Measurements from ENCODE around the gene PLBD2.
"Not testable (repeated sequence)": the region's sequence is repeated elsewhere in the genome, so short reads cannot be mapped to it uniquely, and the experiment has no call there.

Gene PLBD2

DNA sequence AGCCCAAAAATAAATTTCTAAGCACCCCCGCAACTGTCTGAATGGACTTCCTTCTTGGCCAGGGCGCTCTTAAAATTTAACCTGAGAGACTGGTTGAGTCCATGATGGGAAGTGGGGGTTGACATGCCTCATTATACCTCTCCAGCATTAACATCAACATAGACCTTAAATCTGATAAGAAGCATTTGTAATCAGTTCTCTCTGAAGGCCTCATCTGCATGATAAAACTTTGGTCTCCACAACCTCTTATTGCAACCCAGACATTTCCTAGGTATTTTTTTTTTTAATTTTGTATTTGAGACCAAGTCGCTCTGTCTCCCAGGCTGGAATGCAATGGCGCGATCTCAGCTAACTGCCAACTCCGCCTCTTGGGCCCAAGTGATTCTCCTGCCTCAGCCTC lies 13.1 kb upstream of the PLBD2 start:
- H3K9me3 Mint-ChIP-seq: no peaks in the 10 kb centered on the region
- no peak overlapping the region for H3K4me3 Mint-ChIP-seq
- ATAC-seq (replicated peaks; ENCODE audit: extremely low read depth, poor library complexity, severe bottlenecking) (no peak), DNase-seq (ENCODE audit: low spot score in 2 of 2) (no peak)
- peaks cover 14% of the 10 kb centered on the region for H3K27me3 Mint-ChIP-seq
- H3K27ac Mint-ChIP-seq (ENCODE audit: low read depth): no peak overlapping the region
- no peaks in the 10 kb centered on the region for H3K4me1 Mint-ChIP-seq
- no peaks in the 10 kb centered on the region for H3K36me3 Mint-ChIP-seq (ENCODE audit: insufficient read depth)

DNA sequence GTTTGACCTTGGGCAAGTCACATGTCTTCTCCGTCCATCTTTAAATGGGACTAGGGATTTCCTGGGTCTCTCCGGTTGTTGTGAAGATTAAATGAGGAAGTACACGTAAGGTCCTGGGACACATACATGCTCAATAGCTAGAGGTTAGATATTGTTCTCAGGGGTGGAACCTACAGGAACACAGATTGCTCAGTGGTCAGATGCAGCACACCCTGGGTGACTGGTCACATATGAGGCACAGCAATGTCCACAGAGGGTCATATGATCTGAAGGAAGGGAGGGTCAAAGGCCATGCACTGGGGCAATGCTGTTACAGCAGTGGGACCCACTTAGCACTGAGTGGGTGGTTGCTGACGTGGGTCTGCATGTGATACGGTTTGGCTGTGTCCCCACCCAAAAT lies 12.0 kb upstream of the PLBD2 start:
- no peak for ATAC-seq (replicated peaks; ENCODE audit: extremely low read depth, poor library complexity, severe bottlenecking)
- H3K27ac Mint-ChIP-seq (ENCODE audit: low read depth): no peak overlapping the region
- no peaks in the 10 kb centered on the region for H3K9me3 Mint-ChIP-seq
- no peak overlapping the region for H3K4me3 Mint-ChIP-seq
- H3K27me3 Mint-ChIP-seq: peaks cover 14% of the 10 kb centered on the region
- no peaks in the 10 kb centered on the region for H3K4me1 Mint-ChIP-seq
- DNase-seq (ENCODE audit: low spot score in 2 of 2): no peak
- no peaks in the 10 kb centered on the region for H3K36me3 Mint-ChIP-seq (ENCODE audit: insufficient read depth)

DNA sequence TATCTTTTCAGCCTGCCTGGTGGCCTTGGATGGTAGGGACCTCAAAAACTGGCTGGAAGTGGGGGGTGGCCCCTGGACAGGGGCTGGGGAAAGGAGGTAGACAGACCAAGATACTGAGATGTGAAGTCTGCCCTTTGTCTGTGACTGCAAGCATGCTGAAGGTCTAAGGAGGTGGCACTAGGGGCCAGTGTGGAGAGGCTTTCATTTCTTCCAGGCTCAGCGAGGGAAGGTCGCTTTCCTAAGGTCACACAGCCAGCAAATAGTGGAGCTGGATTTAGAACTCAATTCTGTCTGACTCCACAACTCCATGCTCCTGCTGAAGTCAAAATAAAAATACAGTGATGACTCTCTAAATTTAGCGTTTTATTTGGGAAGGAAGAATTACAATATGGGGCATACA lies 11.3 kb upstream of the PLBD2 start:
- no peak overlapping the region for H3K27ac Mint-ChIP-seq (ENCODE audit: low read depth)
- H3K9me3 Mint-ChIP-seq: no peaks in the 10 kb centered on the region
- DNase-seq (ENCODE audit: low spot score in 2 of 2) (no peak), ATAC-seq (replicated peaks; ENCODE audit: extremely low read depth, poor library complexity, severe bottlenecking) (no peak)
- peaks cover 14% of the 10 kb centered on the region for H3K27me3 Mint-ChIP-seq
- no peak overlapping the region for H3K4me3 Mint-ChIP-seq
- H3K36me3 Mint-ChIP-seq (ENCODE audit: insufficient read depth): no peaks in the 10 kb centered on the region
- H3K4me1 Mint-ChIP-seq: no peaks in the 10 kb centered on the region

DNA sequence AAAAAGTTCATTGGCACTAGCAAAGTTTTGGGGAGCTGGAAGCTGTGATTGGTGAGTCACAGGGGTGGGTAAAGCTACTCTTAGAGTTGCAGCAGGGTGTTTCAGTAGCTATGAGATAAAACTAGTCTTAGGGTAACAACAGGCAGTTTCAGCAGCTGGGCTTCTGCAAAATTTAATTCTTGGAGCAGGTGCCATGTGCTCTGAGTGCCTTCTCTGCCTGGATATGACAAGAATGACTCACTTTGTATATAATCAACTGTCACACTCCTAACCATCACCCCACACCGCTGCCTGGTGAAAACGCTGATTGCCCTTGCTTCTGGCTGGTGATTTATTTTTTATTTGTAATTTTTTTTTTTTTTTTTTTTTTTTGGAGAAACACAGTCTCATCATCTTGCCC lies 10.5 kb upstream of the PLBD2 start:
- Mint-ChIP-seq H3K4me1 (no peaks in the 10 kb centered on the region), H3K27ac (ENCODE audit: low read depth) (no peak overlapping the region), H3K27me3 (peaks cover 14% of the 10 kb centered on the region), H3K9me3 (no peaks in the 10 kb centered on the region), H3K4me3 (no peak overlapping the region), H3K36me3 (ENCODE audit: insufficient read depth) (no peaks in the 10 kb centered on the region)
- no peak for ATAC-seq (replicated peaks; ENCODE audit: extremely low read depth, poor library complexity, severe bottlenecking)
- no peak for DNase-seq (ENCODE audit: low spot score in 2 of 2)

DNA sequence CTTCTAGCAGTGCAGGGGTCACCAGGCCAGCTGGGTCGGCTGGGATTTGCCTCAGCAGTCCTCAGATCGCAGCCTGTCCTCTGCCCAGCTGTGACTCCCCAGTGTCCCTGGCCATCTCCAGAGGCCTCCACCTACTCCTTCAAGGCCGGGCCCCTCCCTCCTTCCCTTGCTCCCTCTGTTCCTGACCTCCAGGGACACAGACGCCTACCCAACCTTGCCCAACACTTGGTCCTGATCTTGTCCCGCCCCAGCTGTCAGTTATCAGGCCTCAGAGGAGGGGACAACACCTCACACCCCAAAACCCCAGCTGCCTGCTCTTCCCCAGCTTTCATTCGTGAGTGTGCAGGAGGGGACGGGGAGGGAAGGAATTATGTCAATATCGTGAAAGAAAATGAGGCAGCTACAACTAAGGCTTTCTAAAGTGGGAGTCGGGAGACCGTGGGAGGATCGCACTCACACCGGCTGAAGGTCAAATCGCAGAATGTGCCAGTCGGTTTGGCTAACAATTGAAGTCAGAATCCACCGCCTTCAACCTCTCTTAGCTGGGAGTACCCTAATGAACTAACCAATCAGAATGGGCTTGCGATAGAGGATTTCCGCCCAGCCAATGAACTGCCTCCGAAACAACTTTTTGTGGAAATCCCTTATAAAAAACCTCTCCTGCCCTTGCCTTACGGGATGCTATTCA lies 9.4 kb upstream of the PLBD2 start:
- Mint-ChIP-seq H3K36me3 (ENCODE audit: insufficient read depth) (no peaks in the 10 kb centered on the region), H3K4me1 (no peaks in the 10 kb centered on the region), H3K4me3 (no peak overlapping the region), H3K27me3 (peaks cover 14% of the 10 kb centered on the region), H3K9me3 (no peaks in the 10 kb centered on the region), H3K27ac (ENCODE audit: low read depth) (no peak overlapping the region)
- no peak for ATAC-seq (replicated peaks; ENCODE audit: extremely low read depth, poor library complexity, severe bottlenecking)
- DNase-seq (ENCODE audit: low spot score in 2 of 2): no peak

DNA sequence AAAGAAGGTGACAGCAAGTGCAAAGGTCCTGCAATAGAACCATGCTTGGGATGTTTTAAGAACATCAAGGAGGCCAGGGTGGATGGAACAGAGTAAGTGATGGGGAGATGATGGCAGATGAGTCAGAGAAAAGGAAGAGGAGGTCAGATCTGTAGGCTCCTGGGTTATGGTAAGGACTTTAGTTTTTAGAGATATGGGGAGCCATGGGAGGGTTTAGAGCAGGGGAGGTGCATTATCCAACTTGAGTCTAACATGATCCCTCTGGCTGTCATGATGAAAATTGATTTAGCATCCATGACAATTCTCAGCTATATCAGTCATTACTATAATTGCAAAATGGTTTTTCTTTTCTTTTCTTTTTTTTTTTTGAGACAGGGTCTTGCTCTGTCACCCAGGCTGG lies 7.3 kb upstream of the PLBD2 start:
- ATAC-seq (replicated peaks; ENCODE audit: extremely low read depth, poor library complexity, severe bottlenecking): no peak
- Mint-ChIP-seq H3K36me3 (ENCODE audit: insufficient read depth) (no peaks in the 10 kb centered on the region), H3K9me3 (no peaks in the 10 kb centered on the region), H3K4me1 (no peaks in the 10 kb centered on the region), H3K4me3 (no peak overlapping the region), H3K27me3 (peaks cover 14% of the 10 kb centered on the region), H3K27ac (ENCODE audit: low read depth) (no peak overlapping the region)
- DNase-seq (ENCODE audit: low spot score in 2 of 2): no peak

DNA sequence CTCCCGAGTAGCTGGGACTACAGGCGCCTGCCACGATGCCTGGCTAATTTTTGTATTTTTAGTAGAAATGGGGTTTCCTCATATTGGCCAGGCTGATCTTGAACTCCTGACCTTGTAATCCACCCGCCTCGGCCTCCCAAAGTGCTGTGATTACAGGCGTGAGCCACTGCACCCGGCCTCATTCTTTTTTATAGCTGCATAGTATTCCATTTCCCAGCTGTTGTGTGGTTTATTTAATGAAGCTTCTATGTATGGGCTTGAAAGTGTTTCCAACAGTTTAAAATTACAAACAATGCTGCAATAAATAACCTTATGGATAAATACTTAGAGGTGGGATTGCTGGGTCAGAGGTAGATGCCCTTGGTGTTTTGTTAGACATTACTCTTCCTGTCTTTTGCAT lies 4.2 kb upstream of the PLBD2 start:
- not testable (repeated sequence) for H3K4me1 Mint-ChIP-seq; DNase-seq (ENCODE audit: low spot score in 2 of 2); H3K4me3 Mint-ChIP-seq; H3K9me3 Mint-ChIP-seq; H3K36me3 Mint-ChIP-seq (ENCODE audit: insufficient read depth); H3K27ac Mint-ChIP-seq (ENCODE audit: low read depth); ATAC-seq (replicated peaks; ENCODE audit: extremely low read depth, poor library complexity, severe bottlenecking); H3K27me3 Mint-ChIP-seq

DNA sequence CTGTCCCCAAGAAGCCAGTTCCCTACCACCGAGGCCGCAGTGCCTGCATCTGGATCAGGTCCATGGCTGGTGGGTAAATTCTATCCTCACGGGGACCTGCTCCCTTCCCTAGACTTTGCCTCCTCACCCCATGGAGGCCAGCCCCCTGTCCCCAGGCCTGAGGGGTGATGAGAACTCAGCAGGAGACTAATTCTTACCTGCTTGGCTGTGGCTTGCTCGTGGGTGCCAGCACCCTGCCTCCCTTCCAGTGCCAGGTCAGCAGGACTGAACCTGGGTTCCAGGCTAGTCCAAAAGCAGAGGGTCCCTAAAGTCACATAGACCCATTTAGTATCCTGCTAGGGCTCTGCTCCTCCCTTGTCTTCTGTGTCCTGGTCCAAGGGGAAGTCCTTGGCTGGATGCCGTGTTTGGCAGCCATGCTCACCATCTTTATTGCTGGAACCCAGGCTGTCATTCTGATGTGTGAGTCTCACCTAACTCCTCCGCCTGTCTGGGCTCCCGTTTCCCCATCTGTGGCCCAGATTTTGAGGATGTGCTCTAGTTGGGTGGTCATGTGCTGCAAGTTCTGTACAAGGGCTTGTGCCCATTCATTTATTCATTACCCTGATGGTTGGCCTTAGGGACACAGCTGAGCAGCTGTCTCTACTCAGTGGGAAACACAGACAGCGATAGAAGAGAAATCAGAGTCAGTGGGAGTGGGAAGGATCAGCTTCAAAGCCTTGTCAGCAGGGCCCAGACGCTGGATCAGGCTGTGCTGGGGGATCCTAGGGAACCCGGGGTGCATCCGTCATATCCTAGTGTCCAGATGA lies 949 bp downstream of the PLBD2 start:
- peaks cover 6% of the 10 kb centered on the region for H3K36me3 Mint-ChIP-seq (ENCODE audit: insufficient read depth)
- no peak for ATAC-seq (replicated peaks; ENCODE audit: extremely low read depth, poor library complexity, severe bottlenecking)
- peaks cover 14% of the 10 kb centered on the region for H3K4me1 Mint-ChIP-seq
- H3K27ac Mint-ChIP-seq (ENCODE audit: low read depth): peak overlapping the region; percentile 82
- DNase-seq (ENCODE audit: low spot score in 2 of 2): no peak
- H3K9me3 Mint-ChIP-seq: no peaks in the 10 kb centered on the region
- H3K27me3 Mint-ChIP-seq: no peaks in the 10 kb centered on the region
- H3K4me3 Mint-ChIP-seq: peak overlapping the region; percentile 90

DNA sequence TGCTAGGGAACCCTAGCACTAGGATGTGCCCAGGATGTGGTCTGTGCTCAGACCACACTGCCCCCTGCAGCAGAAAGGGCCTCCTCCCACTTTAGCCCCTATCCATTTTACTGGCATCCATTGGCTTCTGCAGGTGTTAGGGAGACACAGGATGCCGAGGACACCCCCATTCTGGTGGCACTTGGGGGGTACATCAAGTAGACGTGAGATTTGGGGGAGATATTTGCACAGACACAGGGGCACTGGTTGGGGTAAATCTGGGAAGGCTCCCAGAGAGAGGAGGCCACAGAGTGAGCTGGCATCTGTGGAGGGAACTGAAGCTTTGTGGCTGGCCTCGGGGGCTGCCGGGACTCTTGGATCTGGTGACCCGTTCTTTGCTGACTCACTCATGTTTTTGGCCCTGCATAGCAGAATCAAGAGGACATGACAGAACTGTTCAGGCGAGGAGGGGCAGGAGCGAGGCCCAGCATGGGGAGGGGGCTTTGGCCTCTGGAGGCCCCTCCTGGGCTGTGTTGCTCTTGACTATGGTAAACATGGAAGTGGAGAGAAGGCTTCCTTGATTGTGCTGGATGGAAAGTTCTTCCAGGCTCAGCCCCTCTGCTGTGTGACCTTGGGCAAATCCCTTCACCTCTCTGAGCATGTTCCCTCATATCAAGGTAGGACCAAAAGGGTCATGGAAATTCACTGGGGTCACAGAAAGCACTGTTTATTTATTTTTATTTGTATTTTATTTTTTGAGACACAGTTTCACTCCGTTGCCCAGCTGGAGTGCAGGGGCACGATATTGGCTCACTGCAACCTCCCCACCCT lies 1.8 kb downstream of the PLBD2 start:
- DNase-seq (ENCODE audit: low spot score in 2 of 2): no peak
- Mint-ChIP-seq H3K27ac (ENCODE audit: low read depth) (peak overlapping the region; percentile 82), H3K27me3 (no peaks in the 10 kb centered on the region), H3K4me1 (peaks cover 14% of the 10 kb centered on the region), H3K36me3 (ENCODE audit: insufficient read depth) (peaks cover 6% of the 10 kb centered on the region), H3K4me3 (peak overlapping the region; percentile 90), H3K9me3 (no peaks in the 10 kb centered on the region)
- no peak for ATAC-seq (replicated peaks; ENCODE audit: extremely low read depth, poor library complexity, severe bottlenecking)

DNA sequence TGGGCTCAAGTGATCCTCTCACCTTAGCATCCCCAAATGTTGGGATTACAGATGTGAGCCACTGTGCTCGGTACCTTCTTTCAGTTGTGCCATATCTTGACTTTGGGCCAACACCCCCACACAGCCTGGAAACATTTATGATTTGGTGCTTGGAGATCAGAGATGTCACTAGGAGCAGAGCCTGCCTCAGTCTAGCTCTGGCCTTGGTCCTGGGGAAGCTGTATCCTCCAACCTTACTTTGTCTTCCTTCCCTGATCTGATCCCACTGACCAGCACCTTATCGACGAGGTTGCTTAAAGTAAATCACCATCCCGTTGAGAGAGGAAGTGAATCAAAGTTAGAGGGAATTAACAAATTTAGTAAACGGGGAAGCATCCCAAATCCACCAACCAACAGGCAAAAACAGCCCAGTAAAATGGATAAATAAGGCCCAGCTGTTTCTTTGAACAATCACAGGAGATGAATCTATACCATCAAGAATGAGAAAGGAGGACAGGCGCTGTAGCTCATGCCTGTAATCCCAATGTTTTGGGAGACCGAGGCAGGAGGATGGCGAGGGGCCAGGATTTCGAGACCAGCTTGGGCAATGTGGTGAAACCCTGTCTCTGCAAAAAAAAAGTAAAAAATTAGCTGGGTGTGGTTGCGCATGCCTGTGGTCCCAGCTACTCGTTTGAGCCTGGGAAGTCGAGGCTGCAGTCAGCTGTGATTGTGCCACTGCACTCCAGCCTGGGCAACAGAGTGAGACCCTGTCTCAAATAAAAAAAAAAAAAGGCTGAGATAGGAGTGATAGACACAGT lies 3.4 kb downstream of the PLBD2 start:
- Mint-ChIP-seq H3K36me3 (ENCODE audit: insufficient read depth) (peaks cover 6% of the 10 kb centered on the region), H3K4me3 (no peak overlapping the region), H3K27me3 (no peaks in the 10 kb centered on the region), H3K27ac (ENCODE audit: low read depth) (peak overlapping the region; percentile 54), H3K4me1 (peaks cover 14% of the 10 kb centered on the region), H3K9me3 (no peaks in the 10 kb centered on the region)
- no peak for DNase-seq (ENCODE audit: low spot score in 2 of 2)
- no peak for ATAC-seq (replicated peaks; ENCODE audit: extremely low read depth, poor library complexity, severe bottlenecking)

DNA sequence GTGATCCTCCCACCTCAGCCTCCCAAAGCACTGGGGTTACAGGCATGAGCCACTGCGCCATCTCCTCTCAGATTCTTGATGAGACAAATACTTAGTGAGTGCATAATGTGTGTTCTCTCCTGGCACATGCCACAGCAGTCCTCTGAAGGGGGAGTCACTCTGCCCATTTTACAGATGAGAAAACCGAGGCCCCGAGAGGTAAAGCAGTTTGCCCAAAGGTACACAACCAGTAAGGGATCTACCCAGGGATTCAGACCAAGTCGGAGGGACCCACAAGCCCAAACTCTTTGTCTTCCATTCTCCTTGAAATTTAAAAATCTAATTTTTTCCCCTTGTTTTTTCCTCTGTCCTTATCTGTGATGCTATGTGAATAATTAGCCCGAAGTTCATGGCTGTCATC lies 6.3 kb downstream of the PLBD2 start:
- ATAC-seq (replicated peaks; ENCODE audit: extremely low read depth, poor library complexity, severe bottlenecking) (no peak), DNase-seq (ENCODE audit: low spot score in 2 of 2) (no peak)
- peaks cover 13% of the 10 kb centered on the region for H3K4me1 Mint-ChIP-seq
- H3K4me3 Mint-ChIP-seq: no peak overlapping the region
- H3K27ac Mint-ChIP-seq (ENCODE audit: low read depth): no peak overlapping the region
- peaks cover 5% of the 10 kb centered on the region for H3K36me3 Mint-ChIP-seq (ENCODE audit: insufficient read depth)
- no peaks in the 10 kb centered on the region for H3K27me3 Mint-ChIP-seq
- no peaks in the 10 kb centered on the region for H3K9me3 Mint-ChIP-seq

DNA sequence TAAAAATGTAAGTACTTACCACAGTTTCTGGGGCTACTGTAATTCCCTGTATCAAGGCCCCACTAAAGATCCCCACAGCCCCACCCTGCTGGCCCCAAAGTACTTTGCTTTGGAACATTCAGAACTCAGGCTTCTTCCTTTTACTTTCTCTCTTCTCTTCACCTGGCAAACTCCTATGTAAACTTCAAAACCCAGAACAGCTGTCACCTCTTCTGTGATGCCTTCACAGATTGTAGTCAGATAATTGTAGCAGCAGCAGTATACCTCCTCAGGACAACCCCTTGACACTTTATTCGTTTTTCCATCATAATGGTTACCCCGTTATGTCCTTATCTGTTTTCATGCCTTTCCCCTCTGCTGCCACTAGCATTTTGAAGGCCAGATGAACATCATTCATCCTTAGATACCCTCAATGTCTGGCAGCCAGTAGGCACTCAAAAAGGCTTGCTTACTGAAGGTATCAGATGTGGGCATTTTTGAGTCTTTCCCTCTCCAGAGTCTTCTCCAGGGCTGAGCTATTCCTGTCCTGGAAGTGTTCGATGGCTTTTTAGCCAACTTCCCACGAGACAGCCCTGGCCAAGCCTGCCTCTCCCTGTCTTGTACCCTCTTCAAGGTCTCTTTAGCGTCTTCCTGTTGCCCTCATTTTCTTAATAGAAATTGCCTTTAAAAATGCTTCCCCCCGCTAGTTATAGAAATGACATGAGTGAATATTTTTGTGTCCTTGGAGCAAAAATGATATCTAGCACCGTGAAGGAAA lies 7.4 kb downstream of the PLBD2 start:
- Mint-ChIP-seq H3K27ac (ENCODE audit: low read depth) (no peak overlapping the region), H3K36me3 (ENCODE audit: insufficient read depth) (peaks cover 4% of the 10 kb centered on the region), H3K4me1 (peaks cover 10% of the 10 kb centered on the region), H3K4me3 (no peak overlapping the region), H3K27me3 (no peaks in the 10 kb centered on the region), H3K9me3 (no peaks in the 10 kb centered on the region)
- ATAC-seq (replicated peaks; ENCODE audit: extremely low read depth, poor library complexity, severe bottlenecking) (no peak), DNase-seq (ENCODE audit: low spot score in 2 of 2) (no peak)
